HG02981 (cell line): ENCODE measurements around the gene INPP5J.
A peak's percentile ranks its signal among the peaks of the same experiment; 100 is the strongest.
"Not testable (repeated sequence)": the region's sequence is repeated elsewhere in the genome, so short reads cannot be mapped to it uniquely, and the experiment has no call there.

Experiments
- ATAC-seq: cut with Tn5 transposase; IDR thresholded peaks from one replicate; pipeline ENCODE4 v1.9.1; 2021; ENCODE audit warnings: mild to moderate bottlenecking, moderate library complexity; ENCODE audit not compliant: unreplicated experiment

Gene INPP5J

GRCh38 chr22:31122532-31123291 is at the start of gene INPP5J:
Gene INPP5J (plus strand): TSS chr22:31122966. CDS start chr22:31123015, 49 bp downstream.
- no peak for ATAC-seq

- not testable (repeated sequence) for ATAC-seq
Measured at GRCh38 chr22:31073125-31073524, 49.6 kb upstream of the INPP5J start.

GRCh38 chr22:31073545-31074145 is 49.1 kb upstream of the INPP5J start:
- not testable (repeated sequence) for ATAC-seq

- ATAC-seq = no peak
Measured at GRCh38 chr22:31075961-31076360, 46.8 kb upstream of the INPP5J start.

GRCh38 chr22:31077681-31078080 is 45.1 kb upstream of the INPP5J start:
- ATAC-seq = no peak

- ATAC-seq = not testable (repeated sequence)
Measured at GRCh38 chr22:31078389-31078788, 44.4 kb upstream of the INPP5J start.

GRCh38 chr22:31079095-31079642 is 43.6 kb upstream of the INPP5J start:
- ATAC-seq = no peak

- ATAC-seq = no peak
Measured at GRCh38 chr22:31080164-31080847, 42.5 kb upstream of the INPP5J start.

GRCh38 chr22:31080848-31081649 is 41.7 kb upstream of the INPP5J start, which contains the start of gene SMTN:
Gene SMTN (plus strand): TSS chr22:31081318. CDS start chr22:31083259, 1,941 bp downstream.
- peak; percentile 37 for ATAC-seq

GRCh38 chr22:31081963-31082605 is 40.7 kb upstream of the INPP5J start:
- no peak for ATAC-seq

- no peak for ATAC-seq
Measured at GRCh38 chr22:31082606-31083376, 40.0 kb upstream of the INPP5J start.

- ATAC-seq = no peak
Measured at GRCh38 chr22:31083377-31083768, 39.4 kb upstream of the INPP5J start.

- peak; percentile 2 for ATAC-seq
Measured at GRCh38 chr22:31083923-31084810, 38.6 kb upstream of the INPP5J start.

GRCh38 chr22:31084811-31085492 is 37.8 kb upstream of the INPP5J start:
- ATAC-seq = peak; percentile 59

GRCh38 chr22:31085493-31085824 is 37.3 kb upstream of the INPP5J start:
- no peak for ATAC-seq

GRCh38 chr22:31085928-31086327 is 36.8 kb upstream of the INPP5J start:
- ATAC-seq = no peak

- no peak for ATAC-seq
Measured at GRCh38 chr22:31086703-31087330, 35.9 kb upstream of the INPP5J start.
